ENCODE results near the gene OTOR. TPM values are rescaled to one million over a fixed set of nuclear protein-coding genes. Genes with fewer than 3 reads are reported as not detected.

The OTOR gene
- total RNA-seq (ENCODE audit: low replicate concordance): not detected in 2 replicates

- DNase-seq (ENCODE audit: low read depth): no peak
- no peak within 1 kb of the TSS for H3K4me3 ChIP-seq (ENCODE audit: low read depth, low read length)
- no peak for TF ChIP-seq CTCF (IDR thresholded peaks at IDR 0.05; ENCODE audit: insufficient read depth, low read length)
These were observed at the start of gene OTOR for GRCh38 chr20:16748308-16748900. OTOR (plus strand) TSS chr20:16748358; CDS start chr20:16748402, 44 bp downstream.

GRCh38 chr20:16699293-16699692 is 48.9 kb upstream of the OTOR start:
- no peak for DNase-seq (ENCODE audit: low read depth)
- H3K4me3 ChIP-seq (ENCODE audit: low read depth, low read length): no peak overlapping the region
- no peak for TF ChIP-seq CTCF (IDR thresholded peaks at IDR 0.05; ENCODE audit: insufficient read depth, low read length)

- TF ChIP-seq CTCF (IDR thresholded peaks at IDR 0.05; ENCODE audit: insufficient read depth, low read length): peak; percentile 25
- no peak for DNase-seq (ENCODE audit: low read depth)
- H3K4me3 ChIP-seq (ENCODE audit: low read depth, low read length): no peak overlapping the region
These were observed 46.9 kb upstream of the OTOR start for GRCh38 chr20:16701296-16701695.

GRCh38 chr20:16703570-16703969 is 44.6 kb upstream of the OTOR start:
- DNase-seq (ENCODE audit: low read depth): no peak
- no peak for TF ChIP-seq CTCF (IDR thresholded peaks at IDR 0.05; ENCODE audit: insufficient read depth, low read length)
- no peak overlapping the region for H3K4me3 ChIP-seq (ENCODE audit: low read depth, low read length)

GRCh38 chr20:16707674-16708073 is 40.5 kb upstream of the OTOR start:
- DNase-seq (ENCODE audit: low read depth): no peak
- no peak overlapping the region for H3K4me3 ChIP-seq (ENCODE audit: low read depth, low read length)
- no peak for TF ChIP-seq CTCF (IDR thresholded peaks at IDR 0.05; ENCODE audit: insufficient read depth, low read length)

GRCh38 chr20:16708602-16709001 is 39.6 kb upstream of the OTOR start:
- no peak for TF ChIP-seq CTCF (IDR thresholded peaks at IDR 0.05; ENCODE audit: insufficient read depth, low read length)
- no peak for DNase-seq (ENCODE audit: low read depth)
- H3K4me3 ChIP-seq (ENCODE audit: low read depth, low read length): no peak overlapping the region

- DNase-seq (ENCODE audit: low read depth): no peak
- TF ChIP-seq CTCF (IDR thresholded peaks at IDR 0.05; ENCODE audit: insufficient read depth, low read length): no peak
- no peak overlapping the region for H3K4me3 ChIP-seq (ENCODE audit: low read depth, low read length)
These were observed 39.1 kb upstream of the OTOR start for GRCh38 chr20:16709017-16709416.

Data from fibroblast of the aortic adventitia (primary cell).